Measurements from ENCODE around the gene R3HCC1L.

DNA sequence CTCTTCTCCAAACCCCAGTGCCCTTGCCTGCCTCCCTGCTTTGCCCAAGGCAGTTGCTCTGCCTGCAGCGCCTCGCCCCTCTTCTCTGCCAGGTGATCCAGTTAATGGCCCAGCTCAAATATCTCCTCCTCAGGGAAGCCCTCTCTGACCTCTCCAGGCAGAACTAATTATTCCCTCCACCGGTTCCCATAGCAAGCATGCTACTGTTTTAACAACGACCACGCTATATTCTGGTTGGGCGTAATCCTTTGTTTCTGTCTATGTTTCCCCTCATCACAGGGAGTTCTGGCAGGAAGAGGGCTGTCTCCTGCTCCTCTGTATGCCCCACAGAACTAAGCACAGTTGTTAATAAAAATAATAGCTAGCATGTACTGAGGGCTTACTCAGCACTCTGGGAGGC, 36.8 kb upstream of the R3HCC1L start:
- TF ChIP-seq, protein P1, sequence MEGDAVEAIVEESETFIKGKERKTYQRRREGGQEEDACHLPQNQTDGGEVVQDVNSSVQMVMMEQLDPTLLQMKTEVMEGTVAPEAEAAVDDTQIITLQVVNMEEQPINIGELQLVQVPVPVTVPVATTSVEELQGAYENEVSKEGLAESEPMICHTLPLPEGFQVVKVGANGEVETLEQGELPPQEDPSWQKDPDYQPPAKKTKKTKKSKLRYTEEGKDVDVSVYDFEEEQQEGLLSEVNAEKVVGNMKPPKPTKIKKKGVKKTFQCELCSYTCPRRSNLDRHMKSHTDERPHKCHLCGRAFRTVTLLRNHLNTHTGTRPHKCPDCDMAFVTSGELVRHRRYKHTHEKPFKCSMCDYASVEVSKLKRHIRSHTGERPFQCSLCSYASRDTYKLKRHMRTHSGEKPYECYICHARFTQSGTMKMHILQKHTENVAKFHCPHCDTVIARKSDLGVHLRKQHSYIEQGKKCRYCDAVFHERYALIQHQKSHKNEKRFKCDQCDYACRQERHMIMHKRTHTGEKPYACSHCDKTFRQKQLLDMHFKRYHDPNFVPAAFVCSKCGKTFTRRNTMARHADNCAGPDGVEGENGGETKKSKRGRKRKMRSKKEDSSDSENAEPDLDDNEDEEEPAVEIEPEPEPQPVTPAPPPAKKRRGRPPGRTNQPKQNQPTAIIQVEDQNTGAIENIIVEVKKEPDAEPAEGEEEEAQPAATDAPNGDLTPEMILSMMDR (IDR thresholded peaks at IDR 0.05): no peak
- TF ChIP-seq POLR2A (IDR thresholded peaks at IDR 0.05): no peak

All from lower leg skin (tissue), 3 donors.